Measurements from ENCODE around the gene ARNT2.

The ARNT2 gene

GRCh38 chr15:80615361-80615736, 211.2 kb downstream of the ARNT2 start:
- no peaks in the 10 kb centered on the region for H3K36me3 ChIP-seq (replicated peaks in 1 of 2; ENCODE audit: control insufficient read depth in 2 of 2, insufficient read depth in 2 of 2, low read length in 2 of 2)
- H4K91ac ChIP-seq (ENCODE audit: low read depth, low read length, poor library complexity), result no peak overlapping the region
- H3K9me3 ChIP-seq (replicated peaks in 1 of 2; ENCODE audit: control insufficient read depth in 2 of 2, insufficient read depth in 1 of 2, low read depth in 1 of 2, low read length in 2 of 2), result no peaks in the 10 kb centered on the region
- H3K4ac ChIP-seq (ENCODE audit: low read length), result no peak overlapping the region
- H3K27me3 ChIP-seq (ENCODE audit: control insufficient read depth in 3 of 3, insufficient read depth in 3 of 3, low read depth in 1 of 3, low read length in 3 of 3), result peaks cover 0 to 3% (median 0%) of the 10 kb centered on the region in 3 experiments
- no peak overlapping the region for H4K8ac ChIP-seq (ENCODE audit: low read depth, low read length)
- peak overlapping the region; percentile 13 for H3K9ac ChIP-seq (ENCODE audit: low read depth, low read length, poor library complexity)
- no peak for DNase-seq (ENCODE audit: low spot score)
- no peak overlapping the region for H2AFZ ChIP-seq (ENCODE audit: low read length)
- H3K27ac ChIP-seq (replicated peaks; ENCODE audit: low read length), result no peak overlapping the region
- peak overlapping the region in 1 of 2 donors; percentile 23 for H3K4me3 ChIP-seq (ENCODE audit: low read length in 2 of 2)
- H3K18ac ChIP-seq (ENCODE audit: low read length), result peak overlapping the region; percentile 61
- H2BK120ac ChIP-seq (ENCODE audit: low read depth, low read length), result no peak overlapping the region
- no peak overlapping the region for H3K14ac ChIP-seq (ENCODE audit: low read length)
- H3K4me2 ChIP-seq (ENCODE audit: insufficient read depth, low read length, poor library complexity, severe bottlenecking), result no peak overlapping the region
- H3K23ac ChIP-seq (ENCODE audit: low read depth, low read length, poor library complexity), result peak overlapping the region; percentile 71
- H2BK5ac ChIP-seq (ENCODE audit: low read length), result no peak overlapping the region
- 100% methylated on average over 3 to 4 of the region's 4 CpGs for WGBS, 2 donors (ENCODE audit: extremely low coverage in 2 of 2, insufficient read length in 2 of 2, insufficient replicate concordance in 1 of 2)
- no peaks in the 10 kb centered on the region for H3K79me1 ChIP-seq (ENCODE audit: low read depth, low read length)
- H3K4me1 ChIP-seq (ENCODE audit: control insufficient read depth in 2 of 2, insufficient read depth in 1 of 2, low read depth in 1 of 2, low read length in 2 of 2), result peaks cover 0 to 1% of the 10 kb centered on the region in 2 donors
- H2AK5ac ChIP-seq (ENCODE audit: low read depth, low read length), result no peak overlapping the region
- H2BK15ac ChIP-seq (ENCODE audit: low read length), result no peak overlapping the region
- no peak overlapping the region for H2BK12ac ChIP-seq (ENCODE audit: low read length)

- no peak overlapping the region for H3K23ac ChIP-seq (ENCODE audit: low read depth, low read length, poor library complexity)
- H3K14ac ChIP-seq (ENCODE audit: low read length), result no peak overlapping the region
- peaks cover 0 to 3% (median 0%) of the 10 kb centered on the region in 3 experiments for H3K27me3 ChIP-seq (ENCODE audit: control insufficient read depth in 3 of 3, insufficient read depth in 3 of 3, low read depth in 1 of 3, low read length in 3 of 3)
- H3K18ac ChIP-seq (ENCODE audit: low read length), result peak overlapping the region; percentile 61
- no peaks in the 10 kb centered on the region for H3K9me3 ChIP-seq (replicated peaks in 1 of 2; ENCODE audit: control insufficient read depth in 2 of 2, insufficient read depth in 1 of 2, low read depth in 1 of 2, low read length in 2 of 2)
- H2BK12ac ChIP-seq (ENCODE audit: low read length), result no peak overlapping the region
- DNase-seq (ENCODE audit: low spot score), result no peak
- H3K27ac ChIP-seq (replicated peaks; ENCODE audit: low read length), result no peak overlapping the region
- peaks cover 0 to 1% of the 10 kb centered on the region in 2 donors for H3K4me1 ChIP-seq (ENCODE audit: control insufficient read depth in 2 of 2, insufficient read depth in 1 of 2, low read depth in 1 of 2, low read length in 2 of 2)
- no CpG with 5 or more reads among the region's 14 CpGs for WGBS, 2 donors (ENCODE audit: extremely low coverage in 2 of 2, insufficient read length in 2 of 2, insufficient replicate concordance in 1 of 2)
- no peak overlapping the region for H3K9ac ChIP-seq (ENCODE audit: low read depth, low read length, poor library complexity)
- no peak overlapping the region for H2BK5ac ChIP-seq (ENCODE audit: low read length)
- H3K4me2 ChIP-seq (ENCODE audit: insufficient read depth, low read length, poor library complexity, severe bottlenecking), result no peak overlapping the region
- no peak overlapping the region for H3K4me3 ChIP-seq (ENCODE audit: low read length in 2 of 2)
- H2BK120ac ChIP-seq (ENCODE audit: low read depth, low read length), result no peak overlapping the region
- H4K91ac ChIP-seq (ENCODE audit: low read depth, low read length, poor library complexity), result no peak overlapping the region
- no peak overlapping the region for H2AK5ac ChIP-seq (ENCODE audit: low read depth, low read length)
- H2AFZ ChIP-seq (ENCODE audit: low read length), result no peak overlapping the region
- no peak overlapping the region for H2BK15ac ChIP-seq (ENCODE audit: low read length)
- no peaks in the 10 kb centered on the region for H3K79me1 ChIP-seq (ENCODE audit: low read depth, low read length)
- H3K36me3 ChIP-seq (replicated peaks in 1 of 2; ENCODE audit: control insufficient read depth in 2 of 2, insufficient read depth in 2 of 2, low read length in 2 of 2), result no peaks in the 10 kb centered on the region
- H4K8ac ChIP-seq (ENCODE audit: low read depth, low read length), result no peak overlapping the region
- H3K4ac ChIP-seq (ENCODE audit: low read length), result no peak overlapping the region
These were observed 211.7 kb downstream of the ARNT2 start for GRCh38 chr15:80615783-80616391.

GRCh38 chr15:80618685-80619400, 214.7 kb downstream of the ARNT2 start:
- Histone ChIP-seq H2BK15ac (ENCODE audit: low read length) (no peak overlapping the region), H3K4me3 (ENCODE audit: low read length in 2 of 2) (no peak overlapping the region), H2BK120ac (ENCODE audit: low read depth, low read length) (no peak overlapping the region), H3K9ac (ENCODE audit: low read depth, low read length, poor library complexity) (no peak overlapping the region), H2BK5ac (ENCODE audit: low read length) (no peak overlapping the region), H4K91ac (ENCODE audit: low read depth, low read length, poor library complexity) (no peak overlapping the region), H3K23ac (ENCODE audit: low read depth, low read length, poor library complexity) (no peak overlapping the region), H3K4me2 (ENCODE audit: insufficient read depth, low read length, poor library complexity, severe bottlenecking) (no peak overlapping the region), H3K36me3 (replicated peaks in 1 of 2; ENCODE audit: control insufficient read depth in 2 of 2, insufficient read depth in 2 of 2, low read length in 2 of 2) (no peaks in the 10 kb centered on the region), H3K27me3 (ENCODE audit: control insufficient read depth in 3 of 3, insufficient read depth in 3 of 3, low read depth in 1 of 3, low read length in 3 of 3) (peaks cover 0 to under 1% (median 0%) of the 10 kb centered on the region in 3 experiments), H3K4me1 (ENCODE audit: control insufficient read depth in 2 of 2, insufficient read depth in 1 of 2, low read depth in 1 of 2, low read length in 2 of 2) (peaks cover 0 to 1% of the 10 kb centered on the region in 2 donors), H3K14ac (ENCODE audit: low read length) (no peak overlapping the region), H4K8ac (ENCODE audit: low read depth, low read length) (no peak overlapping the region), H3K18ac (ENCODE audit: low read length) (no peak overlapping the region), H2BK12ac (ENCODE audit: low read length) (no peak overlapping the region), H3K9me3 (replicated peaks in 1 of 2; ENCODE audit: control insufficient read depth in 2 of 2, insufficient read depth in 1 of 2, low read depth in 1 of 2, low read length in 2 of 2) (peaks cover 0 to 6% of the 10 kb centered on the region in 2 donors), H2AFZ (ENCODE audit: low read length) (no peak overlapping the region), H3K79me1 (ENCODE audit: low read depth, low read length) (no peaks in the 10 kb centered on the region), H3K4ac (ENCODE audit: low read length) (no peak overlapping the region), H3K27ac (replicated peaks; ENCODE audit: low read length) (no peak overlapping the region), H2AK5ac (ENCODE audit: low read depth, low read length) (no peak overlapping the region)
- WGBS, 2 donors (ENCODE audit: extremely low coverage in 2 of 2, insufficient read length in 2 of 2, insufficient replicate concordance in 1 of 2), result no CpG with 5 or more reads among the region's 7 CpGs
- DNase-seq (ENCODE audit: low spot score), result no peak

GRCh38 chr15:80619680-80620079, 215.5 kb downstream of the ARNT2 start:
- Histone ChIP-seq H2BK12ac (ENCODE audit: low read length) (no peak overlapping the region), H2BK120ac (ENCODE audit: low read depth, low read length) (no peak overlapping the region), H3K4me3 (ENCODE audit: low read length in 2 of 2) (no peak overlapping the region), H3K18ac (ENCODE audit: low read length) (no peak overlapping the region), H2AFZ (ENCODE audit: low read length) (no peak overlapping the region), H3K9ac (ENCODE audit: low read depth, low read length, poor library complexity) (no peak overlapping the region), H3K4me1 (ENCODE audit: control insufficient read depth in 2 of 2, insufficient read depth in 1 of 2, low read depth in 1 of 2, low read length in 2 of 2) (peaks cover 0 to 1% of the 10 kb centered on the region in 2 donors), H2AK5ac (ENCODE audit: low read depth, low read length) (no peak overlapping the region), H3K36me3 (replicated peaks in 1 of 2; ENCODE audit: control insufficient read depth in 2 of 2, insufficient read depth in 2 of 2, low read length in 2 of 2) (no peaks in the 10 kb centered on the region), H3K79me1 (ENCODE audit: low read depth, low read length) (no peaks in the 10 kb centered on the region), H3K4me2 (ENCODE audit: insufficient read depth, low read length, poor library complexity, severe bottlenecking) (no peak overlapping the region), H4K8ac (ENCODE audit: low read depth, low read length) (no peak overlapping the region), H3K4ac (ENCODE audit: low read length) (no peak overlapping the region), H2BK15ac (ENCODE audit: low read length) (no peak overlapping the region), H2BK5ac (ENCODE audit: low read length) (no peak overlapping the region), H4K91ac (ENCODE audit: low read depth, low read length, poor library complexity) (no peak overlapping the region), H3K9me3 (replicated peaks in 1 of 2; ENCODE audit: control insufficient read depth in 2 of 2, insufficient read depth in 1 of 2, low read depth in 1 of 2, low read length in 2 of 2) (peaks cover 0 to 6% of the 10 kb centered on the region in 2 donors), H3K14ac (ENCODE audit: low read length) (no peak overlapping the region), H3K27ac (replicated peaks; ENCODE audit: low read length) (no peak overlapping the region), H3K23ac (ENCODE audit: low read depth, low read length, poor library complexity) (no peak overlapping the region), H3K27me3 (ENCODE audit: control insufficient read depth in 3 of 3, insufficient read depth in 3 of 3, low read depth in 1 of 3, low read length in 3 of 3) (no peaks in the 10 kb centered on the region)
- WGBS, 2 donors (ENCODE audit: extremely low coverage in 2 of 2, insufficient read length in 2 of 2, insufficient replicate concordance in 1 of 2), result no CpG with 5 or more reads among the region's 1 CpG
- no peak for DNase-seq (ENCODE audit: low spot score)

Measured in neuronal stem cell (in vitro differentiated cells).